Osteoblast (primary cell): ENCODE measurements around the gene TRIM14. TPM values are rescaled to one million over a fixed set of nuclear protein-coding genes. Genes with fewer than 3 reads are reported as not detected.

ENCODE experiments used
- DNase-seq: peaks from one replicate; pipeline ENCODE4 v3.0.0; 2011; ENCODE audit warnings: low spot score, mixed read lengths; ENCODE audit not compliant: insufficient read length; ENCODE audit errors: missing footprints
- H2AFZ ChIP-seq: 2 replicates; pipeline ENCODE4 v1.6.0; 2011; ENCODE audit warnings: mild to moderate bottlenecking, low read length
- H3K27ac ChIP-seq: 2 replicates; pipeline ENCODE4 v1.5.1; 2011; ENCODE audit warnings: mild to moderate bottlenecking, low read depth, low read length, moderate library complexity
- H3K27me3 ChIP-seq: 2 replicates; pipeline ENCODE4 v1.6.0; 2012; ENCODE audit warnings: mild to moderate bottlenecking, control low read depth, inconsistent platforms, low read length, moderate library complexity; ENCODE audit not compliant: insufficient read depth
- H3K36me3 ChIP-seq: 2 replicates; pipeline ENCODE4 v1.5.1; 2011; ENCODE audit warnings: mild to moderate bottlenecking, low read length, control low read depth, moderate library complexity; ENCODE audit not compliant: insufficient read depth
- H3K4me1 ChIP-seq: 2 replicates; pipeline ENCODE4 v1.5.1; 2011; ENCODE audit warnings: mild to moderate bottlenecking, low read length, control low read depth, moderate library complexity; ENCODE audit not compliant: insufficient read depth
- H3K4me2 ChIP-seq: 2 replicates; pipeline ENCODE4 v1.6.0; 2011; ENCODE audit warnings: mild to moderate bottlenecking, low read length; ENCODE audit not compliant: insufficient read depth
- H3K4me3 ChIP-seq: fragments of 200-600 bp; sonication (generic); 3 replicates; pipeline ENCODE4 v1.5.1; 2012; ENCODE audit warnings: mild to moderate bottlenecking, low read length, inconsistent platforms; ENCODE audit not compliant: insufficient read depth
- H3K79me2 ChIP-seq: 2 replicates; pipeline ENCODE4 v1.6.0; 2012; ENCODE audit warnings: mild to moderate bottlenecking, low read length, control low read depth, inconsistent platforms; ENCODE audit not compliant: insufficient read depth
- H3K9me3 ChIP-seq: 2 replicates; pipeline ENCODE4 v1.5.1; 2011; ENCODE audit warnings: low read depth, low read length, control low read depth
- H4K20me1 ChIP-seq: 2 replicates; pipeline ENCODE4 v1.6.0; 2012; ENCODE audit warnings: mild to moderate bottlenecking, low read length, control low read depth; ENCODE audit not compliant: insufficient read depth
- total RNA-seq: library from RNA; depleted of rRNA; stranded (reverse); fragments of >200 nt; gene quantifications from 2 replicates; pipeline ENCODE4 v1.2.3, GENCODE V29; 2012
- TF ChIP-seq, protein P1 (sequence below): IDR thresholded peaks from 2 replicates; pipeline ENCODE4 v1.5.1; 2011; ENCODE audit warnings: mild to moderate bottlenecking, low read depth, low read length, moderate library complexity; ENCODE audit errors: extremely low read depth

TRIM14 gene
- total RNA-seq, 1 donor, result 1.1 TPM

DNA sequence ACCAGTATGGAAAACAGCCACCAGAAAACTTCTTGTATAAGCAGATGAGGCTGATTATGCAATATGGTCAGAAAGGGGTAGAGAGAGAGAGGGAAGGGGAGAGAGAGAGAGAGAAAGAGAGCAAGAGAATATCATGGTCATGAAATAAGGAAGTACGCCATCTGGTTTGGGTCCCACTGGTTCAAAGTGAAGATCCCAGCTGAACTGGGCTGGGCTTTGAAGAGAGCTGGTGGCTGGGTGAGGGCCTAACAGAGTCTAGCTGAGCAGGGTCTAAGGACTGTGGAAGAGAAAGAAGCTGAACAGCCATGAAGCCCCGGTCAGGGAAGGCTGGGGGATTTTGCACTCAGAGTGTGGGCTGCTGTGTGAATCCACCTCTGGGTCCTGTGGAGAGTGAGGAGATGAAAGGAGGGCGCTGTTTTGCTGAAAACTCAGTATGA lies 14.6 kb downstream of the TRIM14 start:
- Histone ChIP-seq H3K27ac (no peak overlapping the region), H3K4me3 (no peak overlapping the region), H3K27me3 (no peaks in the 10 kb centered on the region), H3K4me1 (no peaks in the 10 kb centered on the region), H3K9me3 (no peaks in the 10 kb centered on the region), H3K4me2 (no peak overlapping the region), H3K36me3 (no peaks in the 10 kb centered on the region), H2AFZ (no peak overlapping the region), H3K79me2 (no peaks in the 10 kb centered on the region), H4K20me1 (no peaks in the 10 kb centered on the region)
- DNase-seq, result no peak
- TF ChIP-seq, protein P1, sequence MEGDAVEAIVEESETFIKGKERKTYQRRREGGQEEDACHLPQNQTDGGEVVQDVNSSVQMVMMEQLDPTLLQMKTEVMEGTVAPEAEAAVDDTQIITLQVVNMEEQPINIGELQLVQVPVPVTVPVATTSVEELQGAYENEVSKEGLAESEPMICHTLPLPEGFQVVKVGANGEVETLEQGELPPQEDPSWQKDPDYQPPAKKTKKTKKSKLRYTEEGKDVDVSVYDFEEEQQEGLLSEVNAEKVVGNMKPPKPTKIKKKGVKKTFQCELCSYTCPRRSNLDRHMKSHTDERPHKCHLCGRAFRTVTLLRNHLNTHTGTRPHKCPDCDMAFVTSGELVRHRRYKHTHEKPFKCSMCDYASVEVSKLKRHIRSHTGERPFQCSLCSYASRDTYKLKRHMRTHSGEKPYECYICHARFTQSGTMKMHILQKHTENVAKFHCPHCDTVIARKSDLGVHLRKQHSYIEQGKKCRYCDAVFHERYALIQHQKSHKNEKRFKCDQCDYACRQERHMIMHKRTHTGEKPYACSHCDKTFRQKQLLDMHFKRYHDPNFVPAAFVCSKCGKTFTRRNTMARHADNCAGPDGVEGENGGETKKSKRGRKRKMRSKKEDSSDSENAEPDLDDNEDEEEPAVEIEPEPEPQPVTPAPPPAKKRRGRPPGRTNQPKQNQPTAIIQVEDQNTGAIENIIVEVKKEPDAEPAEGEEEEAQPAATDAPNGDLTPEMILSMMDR, result no peak

GRCh38 chr9:98101868-98102273 lies 17.2 kb downstream of the TRIM14 start:
- TF ChIP-seq, protein P1, result no peak
- no peak overlapping the region for H3K27ac ChIP-seq
- no peaks in the 10 kb centered on the region for H3K27me3 ChIP-seq
- H3K9me3 ChIP-seq, result no peaks in the 10 kb centered on the region
- H2AFZ ChIP-seq, result peak overlapping the region; percentile 47
- H3K79me2 ChIP-seq, result no peaks in the 10 kb centered on the region
- H3K4me1 ChIP-seq, result no peaks in the 10 kb centered on the region
- H3K4me3 ChIP-seq, result no peak overlapping the region
- H3K36me3 ChIP-seq, result no peaks in the 10 kb centered on the region
- DNase-seq, result no peak
- peak overlapping the region; percentile 39 for H3K4me2 ChIP-seq
- H4K20me1 ChIP-seq, result no peaks in the 10 kb centered on the region

GRCh38 chr9:98101416-98101815 lies 17.6 kb downstream of the TRIM14 start:
- Histone ChIP-seq H3K4me3 (no peak overlapping the region), H3K4me1 (no peaks in the 10 kb centered on the region), H3K27me3 (no peaks in the 10 kb centered on the region), H4K20me1 (no peaks in the 10 kb centered on the region), H2AFZ (no peak overlapping the region), H3K36me3 (no peaks in the 10 kb centered on the region), H3K27ac (no peak overlapping the region), H3K4me2 (no peak overlapping the region), H3K9me3 (no peaks in the 10 kb centered on the region), H3K79me2 (no peaks in the 10 kb centered on the region)
- TF ChIP-seq, protein P1, result no peak
- DNase-seq, result no peak

- H2AFZ ChIP-seq, result no peak overlapping the region
- H3K4me2 ChIP-seq, result no peak overlapping the region
- no peaks in the 10 kb centered on the region for H3K79me2 ChIP-seq
- DNase-seq, result no peak
- no peak overlapping the region for H3K4me3 ChIP-seq
- TF ChIP-seq, protein P1, result no peak
- H3K9me3 ChIP-seq, result no peaks in the 10 kb centered on the region
- H3K36me3 ChIP-seq, result no peaks in the 10 kb centered on the region
- no peak overlapping the region for H3K27ac ChIP-seq
- H3K4me1 ChIP-seq, result no peaks in the 10 kb centered on the region
- no peaks in the 10 kb centered on the region for H3K27me3 ChIP-seq
- no peaks in the 10 kb centered on the region for H4K20me1 ChIP-seq
Observed at GRCh38 chr9:98100456-98100855, 18.6 kb downstream of the TRIM14 start.
